Sigmoid colon (tissue), 7 donors: ENCODE results near the gene BDKRB1. TPM values are rescaled to one million over a fixed set of nuclear protein-coding genes. Genes with fewer than 3 reads are reported as not detected.
A peak's percentile ranks its signal among the peaks of the same experiment; 100 is the strongest.

Experiments used
- DNase-seq: peaks from one replicate; pipeline ENCODE4 v3.0.0-alpha.2; 2019
- H3K27ac ChIP-seq, 4 donors: fragments of 200-600 bp; sonication (generic); one replicate each; pipeline ENCODE4 v1.5.1; 2016 to 2019; ENCODE audit warnings: mild to moderate bottlenecking in 1 of 4
- H3K27me3 ChIP-seq, 3 donors: fragments of 200-600 bp; sonication (generic); one replicate each; pipeline ENCODE4 v1.5.1; 2019; ENCODE audit warnings: mild to moderate bottlenecking in 1 of 3
- H3K36me3 ChIP-seq, 4 donors: fragments of 200-600 bp; sonication (generic); one replicate each; pipeline ENCODE4 v1.5.1; 2016 to 2019
- H3K4me1 ChIP-seq, 4 donors: fragments of 200-600 bp; sonication (generic); one replicate each; pipeline ENCODE4 v1.5.1; 2017 to 2019
- H3K4me3 ChIP-seq, 4 donors: fragments of 200-600 bp; sonication (generic); one replicate each; pipeline ENCODE4 v1.5.1; 2017 to 2019; ENCODE audit warnings: mild to moderate bottlenecking in 2 of 4, moderate library complexity in 1 of 4
- H3K9me3 ChIP-seq, 4 donors: fragments of 200-600 bp in 3 of 4; sonication (generic) in 3 of 4; one replicate each; pipeline versions ENCODE4 v1.5.1 to v1.6.1; 2013 to 2019
- CTCF ChIP-seq, 4 experiments: fragments of 450-650 bp in 3 of 4; fragments of 200-600 bp in 1 of 4; IDR thresholded peaks; one replicate each; pipeline ENCODE4 v1.5.1; 2016 to 2019; ENCODE audit warnings: antibody characterized with exemption in 4 of 4, mild to moderate bottlenecking in 3 of 4, moderate library complexity in 2 of 4
- EP300 ChIP-seq, 4 donors: sonication (generic); formaldehyde crosslinking; IDR thresholded peaks; one replicate each; pipeline ENCODE4 v1.6.1; 2017; ENCODE audit warnings: antibody characterized with exemption in 4 of 4
- POLR2A ChIP-seq, 2 donors: fragments of 450-650 bp; IDR thresholded peaks; one replicate each; pipeline ENCODE4 v1.6.1; 2016; ENCODE audit warnings: antibody characterized with exemption in 2 of 2, mild to moderate bottlenecking in 2 of 2, moderate library complexity in 2 of 2
- POLR2AphosphoS5 ChIP-seq, 4 donors: sonication (generic); formaldehyde crosslinking; IDR thresholded peaks; one replicate each; pipeline ENCODE4 v1.6.1; 2017; ENCODE audit warnings: antibody characterized with exemption in 4 of 4
- WGBS, 2 donors: extraction: QIAGEN DNeasy Blood & Tissue Kit; methylation state at CpG; one replicate each; pipeline ENCODE4 v1.1.7; 2013; 5-methylcytosine and 5-hydroxymethylcytosine counted together
- intact Hi-C: fragments of 100-400 bp; cut with DNase I; formaldehyde crosslinking; loops from one replicate; pipeline ENCODE4 v1.15.1; 2023
- polyA plus RNA-seq, 3 donors: library from polyadenylated mRNA; stranded (reverse); fragments of 200-250 nt; gene quantifications; one replicate each; pipeline ENCODE4 v1.2.3, GENCODE V29; 2013
- total RNA-seq, 4 donors: library from RNA; depleted of rRNA; stranded (reverse); fragments of >200 nt; gene quantifications; one replicate each; pipeline ENCODE4 v1.1.0, GENCODE V29; 2016
- donor health status: healthy with polysubstance abuse.
- donor health status: Bipolar disorder and iron deficiency.
- donor health status: healthy.

The BDKRB1 gene
- total and polyA plus RNA-seq, 7 donors = 0.33 to 4.9 (median 2.4) TPM

GRCh38 chr14:96272777-96273473, 16.9 kb downstream of the BDKRB1 start:
- 31 to 37% methylated on average over 3 of the region's 3 CpGs for WGBS, 2 donors
- Histone ChIP-seq H3K27ac (peak overlapping the region in 1 of 4 donors; percentile 72), H3K4me3 (no peak overlapping the region), H3K36me3 (no peaks in the 10 kb centered on the region), H3K4me1 (peaks cover 0 to 56% (median 33%) of the 10 kb centered on the region in 4 donors), H3K9me3 (peaks cover 0 to 4% (median 0%) of the 10 kb centered on the region in 4 donors), H3K27me3 (no peaks in the 10 kb centered on the region)
- TF ChIP-seq POLR2AphosphoS5 (IDR thresholded peaks at IDR 0.05) = no peak
- TF ChIP-seq EP300 (IDR thresholded peaks at IDR 0.05) = no peak
- no peak for TF ChIP-seq CTCF (IDR thresholded peaks at IDR 0.05)
- TF ChIP-seq POLR2A (IDR thresholded peaks at IDR 0.05) = no peak
- intact Hi-C loops = no loop called here
- DNase-seq = no peak

GRCh38 chr14:96273629-96274028, 17.6 kb downstream of the BDKRB1 start:
- no peaks in the 10 kb centered on the region for H3K36me3 ChIP-seq
- H3K27me3 ChIP-seq = no peaks in the 10 kb centered on the region
- H3K4me3 ChIP-seq = no peak overlapping the region
- 85 to 93% methylated on average over 5 of the region's 5 CpGs for WGBS, 2 donors
- intact Hi-C loops = loop anchor here (2.0 kb wide), 1 partner anchor 275 kb away; no protein-coding TSS in a partner anchor
- TF ChIP-seq POLR2AphosphoS5 (IDR thresholded peaks at IDR 0.05) = no peak
- TF ChIP-seq EP300 (IDR thresholded peaks at IDR 0.05) = no peak
- H3K4me1 ChIP-seq = peaks cover 0 to 49% (median 28%) of the 10 kb centered on the region in 4 donors
- DNase-seq = no peak
- H3K27ac ChIP-seq = peak overlapping the region in 2 of 4 donors; percentile 61 to 72
- peaks cover 0 to 9% (median 0%) of the 10 kb centered on the region in 4 donors for H3K9me3 ChIP-seq

- H3K9me3 ChIP-seq = peaks cover 0 to 9% (median 0%) of the 10 kb centered on the region in 4 donors
- TF ChIP-seq CTCF (IDR thresholded peaks at IDR 0.05) (no peak), POLR2AphosphoS5 (IDR thresholded peaks at IDR 0.05) (no peak), EP300 (IDR thresholded peaks at IDR 0.05) (no peak), POLR2A (IDR thresholded peaks at IDR 0.05) (no peak)
- no peak overlapping the region for H3K4me3 ChIP-seq
- H3K36me3 ChIP-seq = no peaks in the 10 kb centered on the region
- peaks cover 0 to 44% (median 23%) of the 10 kb centered on the region in 4 donors for H3K4me1 ChIP-seq
- H3K27ac ChIP-seq = peak overlapping the region in 3 of 4 donors; percentile 6 to 72 (median 61)
- no peak for DNase-seq
- intact Hi-C loops = loop anchor here (2.0 kb wide), 1 partner anchor 275 kb away; no protein-coding TSS in a partner anchor
- H3K27me3 ChIP-seq = no peaks in the 10 kb centered on the region
- WGBS, 2 donors = 84 to 88% methylated on average over 5 of the region's 5 CpGs
Measured at GRCh38 chr14:96274122-96274521, 18.1 kb downstream of the BDKRB1 start.

GRCh38 chr14:96274543-96274942, 18.5 kb downstream of the BDKRB1 start:
- H3K4me3 ChIP-seq = no peak overlapping the region
- DNase-seq = no peak
- no peaks in the 10 kb centered on the region for H3K36me3 ChIP-seq
- peaks cover 0 to 9% (median 0%) of the 10 kb centered on the region in 4 donors for H3K9me3 ChIP-seq
- WGBS, 2 donors = 83% methylated on average over 6 of the region's 6 CpGs
- intact Hi-C loops = loop anchor here (2.0 kb wide), 1 partner anchor 276 kb away; no protein-coding TSS in a partner anchor
- H3K27ac ChIP-seq = peak overlapping the region; percentile 5 to 72 (median 51)
- no peaks in the 10 kb centered on the region for H3K27me3 ChIP-seq
- no peak for TF ChIP-seq EP300 (IDR thresholded peaks at IDR 0.05)
- TF ChIP-seq POLR2AphosphoS5 (IDR thresholded peaks at IDR 0.05) = peak in 2 of 4 donors; percentile 11 to 31
- peaks cover 0 to 40% (median 19%) of the 10 kb centered on the region in 4 donors for H3K4me1 ChIP-seq

GRCh38 chr14:96275177-96276112, 19.4 kb downstream of the BDKRB1 start:
- TF ChIP-seq CTCF (IDR thresholded peaks at IDR 0.05) = peak; percentile 83 to 98 (median 92)
- TF ChIP-seq POLR2A (IDR thresholded peaks at IDR 0.05) = no peak
- no peak for TF ChIP-seq EP300 (IDR thresholded peaks at IDR 0.05)
- TF ChIP-seq POLR2AphosphoS5 (IDR thresholded peaks at IDR 0.05) = peak in 1 of 4 donors; percentile 38
- Histone ChIP-seq H3K4me3 (no peak overlapping the region), H3K36me3 (no peaks in the 10 kb centered on the region), H3K9me3 (peaks cover 0 to 9% (median 0%) of the 10 kb centered on the region in 4 donors), H3K27ac (peak overlapping the region; percentile 5 to 72 (median 51)), H3K27me3 (no peaks in the 10 kb centered on the region), H3K4me1 (peaks cover 0 to 34% (median 17%) of the 10 kb centered on the region in 4 donors)
- intact Hi-C loops = loop anchor here (1.0 to 2.0 kb wide), 2 partner anchors 175 to 277 kb away; no protein-coding TSS in a partner anchor
- peak; percentile 87 for DNase-seq
- 18 to 20% methylated on average over 17 of the region's 17 CpGs for WGBS, 2 donors
